Measurements from ENCODE around the gene PBXIP1. TPM values are rescaled to one million over a fixed set of nuclear protein-coding genes. Genes with fewer than 3 reads are reported as not detected.

PBXIP1 gene
- total RNA-seq, 4 donors from 2014 or later, result 205 to 371 (median 283) TPM

DNA sequence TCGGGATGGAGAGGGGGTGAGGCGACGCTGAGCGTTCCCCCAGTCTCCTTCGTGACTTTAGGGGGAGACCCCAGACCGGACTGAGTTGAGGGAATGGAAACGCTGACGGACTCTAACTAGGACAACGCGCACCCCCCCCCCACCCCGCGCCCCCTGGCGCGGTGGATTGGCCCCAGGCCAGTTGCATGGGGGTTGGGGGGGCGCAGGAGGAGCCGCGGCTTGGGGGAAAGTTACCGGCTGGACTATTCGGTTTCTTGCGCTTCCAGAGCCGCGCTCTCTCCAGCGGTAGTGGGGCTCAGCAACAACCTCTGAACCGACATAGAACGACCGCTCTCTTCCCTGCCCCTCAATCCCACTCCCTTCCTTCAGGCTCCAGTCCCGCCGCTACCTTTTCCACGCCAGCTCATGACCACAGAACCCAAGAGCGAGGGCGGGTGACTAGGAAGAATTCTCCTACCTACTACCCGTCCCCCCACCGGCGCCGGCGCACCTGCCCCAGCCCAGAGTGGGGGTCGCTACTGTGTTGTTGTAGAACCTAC lies 47.4 kb upstream of the PBXIP1 start:
- H3K4me1 ChIP-seq, result peaks cover 6 to 65% (median 38%) of the 10 kb centered on the region in 3 donors
- WGBS, 2 donors (ENCODE audit: low coverage in 1 of 2), result 0 to 1% methylated on average over 13 to 19 of the region's 37 CpGs
- H3K36me3 ChIP-seq, result no peaks in the 10 kb centered on the region
- H3K9me3 ChIP-seq, result no peaks in the 10 kb centered on the region
- H3K27me3 ChIP-seq, result no peaks in the 10 kb centered on the region
- H3K4me3 ChIP-seq, result peak overlapping the region; percentile 76 to 89
- no peak for ATAC-seq
- H3K27ac ChIP-seq, result peak overlapping the region; percentile 88 to 97 (median 96)
- no peak for TF ChIP-seq POLR2AphosphoS5 (IDR thresholded peaks at IDR 0.05)
- no peak for TF ChIP-seq EP300 (IDR thresholded peaks at IDR 0.05)
- TF ChIP-seq CTCF (IDR thresholded peaks at IDR 0.05), result no peak
- no peak for TF ChIP-seq POLR2A (IDR thresholded peaks at IDR 0.05)

GRCh38 chr1:155002464-155003226 lies 46.7 kb upstream of the PBXIP1 start, which contains the start of gene ZBTB7B:
ZBTB7B (plus strand) TSS chr1:155002802; CDS start chr1:155014661, 11,859 bp downstream.
- Histone ChIP-seq H3K9me3 (no peaks in the 10 kb centered on the region), H3K27ac (peak within 1 kb of the TSS; percentile 88 to 97 (median 96)), H3K27me3 (no peaks in the 10 kb centered on the region), H3K36me3 (no peaks in the 10 kb centered on the region), H3K4me3 (peak within 1 kb of the TSS; percentile 76 to 89), H3K4me1 (peaks cover 6 to 61% (median 36%) of the 10 kb centered on the region in 3 donors)
- ATAC-seq, result peak; percentile 32
- WGBS, 2 donors (ENCODE audit: low coverage in 1 of 2), result 0% methylated on average over 4 to 10 of the region's 35 CpGs
- TF ChIP-seq POLR2AphosphoS5 (IDR thresholded peaks at IDR 0.05) (no peak), POLR2A (IDR thresholded peaks at IDR 0.05) (peak in 1 of 2 donors; percentile 20), EP300 (IDR thresholded peaks at IDR 0.05) (no peak), CTCF (IDR thresholded peaks at IDR 0.05) (peak in 2 of 4 experiments; percentile 18 to 21)

GRCh38 chr1:155001675-155002463 lies 46.0 kb upstream of the PBXIP1 start:
- Histone ChIP-seq H3K27ac (peak overlapping the region; percentile 88 to 97 (median 96)), H3K4me3 (peak overlapping the region; percentile 76 to 89), H3K9me3 (no peaks in the 10 kb centered on the region), H3K36me3 (no peaks in the 10 kb centered on the region), H3K4me1 (peaks cover 6 to 53% (median 30%) of the 10 kb centered on the region in 3 donors), H3K27me3 (no peaks in the 10 kb centered on the region)
- TF ChIP-seq POLR2A (IDR thresholded peaks at IDR 0.05) (peak; percentile 36 to 59), EP300 (IDR thresholded peaks at IDR 0.05) (no peak), CTCF (IDR thresholded peaks at IDR 0.05) (peak in 3 of 4 experiments; percentile 30 to 65 (median 46)), POLR2AphosphoS5 (IDR thresholded peaks at IDR 0.05) (peak; percentile 62)
- WGBS, 2 donors (ENCODE audit: low coverage in 1 of 2), result 0% methylated on average over 1 to 9 of the region's 38 CpGs
- peak; percentile 89 for ATAC-seq

GRCh38 chr1:155001425-155001674 lies 45.5 kb upstream of the PBXIP1 start:
- peak overlapping the region; percentile 88 to 97 (median 96) for H3K27ac ChIP-seq
- no peak for ATAC-seq
- TF ChIP-seq POLR2A (IDR thresholded peaks at IDR 0.05), result no peak
- no peak for TF ChIP-seq POLR2AphosphoS5 (IDR thresholded peaks at IDR 0.05)
- no peak for TF ChIP-seq EP300 (IDR thresholded peaks at IDR 0.05)
- TF ChIP-seq CTCF (IDR thresholded peaks at IDR 0.05), result no peak
- H3K27me3 ChIP-seq, result no peaks in the 10 kb centered on the region
- peaks cover 6 to 48% (median 30%) of the 10 kb centered on the region in 3 donors for H3K4me1 ChIP-seq
- H3K36me3 ChIP-seq, result no peaks in the 10 kb centered on the region
- WGBS, 2 donors (ENCODE audit: low coverage in 1 of 2), result 0% methylated on average over 2 to 5 of the region's 11 CpGs
- no peaks in the 10 kb centered on the region for H3K9me3 ChIP-seq
- peak overlapping the region; percentile 76 to 89 for H3K4me3 ChIP-seq
